Endothelial cell of umbilical vein (primary cell): ENCODE measurements around the gene SNAPIN. TPM values are rescaled to one million over a fixed set of nuclear protein-coding genes. Genes with fewer than 3 reads are reported as not detected.

Experiments
- BruUV-seq: library from RNA; stranded (reverse); fragments of 400-500 nt; replicated peaks from 2 replicates; lab custom pipeline; 2021; lab: Mats Ljungman, UMichigan
- CTCF ChIA-PET: fragments of 300-600, 350-600 bp; sonication (Branson Sonifier 250); formaldehyde crosslinking; loops from one replicate; lab custom pipeline; 2021; ENCODE audit warnings: antibody characterized with exemption, inconsistent platforms; lab: Charles Lee
- POLR2A ChIA-PET: fragments of 300-600, 350-600 bp; sonication (Branson Sonifier 250); formaldehyde crosslinking; loops from one replicate; lab custom pipeline; 2021; ENCODE audit warnings: antibody characterized with exemption, inconsistent platforms; lab: Charles Lee
- DNase-seq: peaks from one replicate; pipeline ENCODE4 v3.0.0-alpha.2; 2011; ENCODE audit warnings: low read depth, low spot score
- FAIRE-seq: peaks from 2 replicates; lab custom pipeline; 2011; peaks lifted over from hg19 to GRCh38; lab: Jason Lieb, UNC
- H2AFZ ChIP-seq: 2 replicates; pipeline ENCODE4 v1.6.0; 2012; ENCODE audit warnings: low read depth, low read length, control low read depth, inconsistent platforms
- H3K27ac ChIP-seq: 2 replicates; pipeline ENCODE4 v1.5.1; 2011; ENCODE audit warnings: low read depth, mild to moderate bottlenecking, control low read depth, low read length, moderate library complexity; ENCODE audit not compliant: insufficient read depth
- H3K27me3 ChIP-seq, 2 experiments: 2 replicates each; pipeline versions ENCODE4 v1.6.0 to v1.6.1; 2011; ENCODE audit warnings: low read length in 2 of 2, mixed read lengths in 1 of 2; ENCODE audit not compliant: control insufficient read depth in 2 of 2, insufficient read depth in 2 of 2
- H3K36me3 ChIP-seq, 2 experiments: 2 replicates in 1 of 2; 3 replicates in 1 of 2; pipeline ENCODE4 v1.5.1; 2011; ENCODE audit warnings: low read length in 2 of 2, mild to moderate bottlenecking in 1 of 2, moderate library complexity in 1 of 2; ENCODE audit not compliant: control insufficient read depth in 2 of 2, insufficient read depth in 2 of 2; ENCODE audit errors: extremely low read depth in 1 of 2
- H3K4me1 ChIP-seq: 3 replicates; pipeline ENCODE4 v1.5.1; 2011; ENCODE audit warnings: mild to moderate bottlenecking, low read length; ENCODE audit not compliant: control insufficient read depth, insufficient read depth; ENCODE audit errors: extremely low read depth
- H3K4me2 ChIP-seq: 2 replicates; pipeline ENCODE4 v1.6.1; 2011; ENCODE audit warnings: low read length, control low read depth, mixed read lengths; ENCODE audit not compliant: insufficient read depth
- H3K4me3 ChIP-seq, 3 experiments: fragments of 200-600 bp in 1 of 3; sonication (generic), shearing (Covaris generic) in 1 of 3; replicated peaks in 1 of 3; 2 replicates each; pipeline ENCODE4 v1.5.1; 2011 to 2016; ENCODE audit warnings: control low read depth in 3 of 3, low read length in 3 of 3, mild to moderate bottlenecking in 2 of 3, inconsistent platforms in 1 of 3, low read depth in 1 of 3, moderate library complexity in 1 of 3; ENCODE audit not compliant: insufficient read depth in 1 of 3
- H3K79me2 ChIP-seq: 2 replicates; pipeline ENCODE4 v1.6.0; 2012; ENCODE audit warnings: low read length, inconsistent platforms; ENCODE audit not compliant: control insufficient read depth, insufficient read depth
- H3K9ac ChIP-seq: replicated peaks from 2 replicates; pipeline ENCODE3; 2011; ENCODE audit warnings: low read length, control low read depth; ENCODE audit not compliant: insufficient read depth; ENCODE audit errors: extremely low read depth
- H3K9me1 ChIP-seq: replicated peaks from 3 replicates; pipeline ENCODE4 v1.6.0; 2011; ENCODE audit warnings: mild to moderate bottlenecking, low read length; ENCODE audit not compliant: control insufficient read depth, insufficient read depth; ENCODE audit errors: extremely low read depth
- H3K9me3 ChIP-seq: replicated peaks from 2 replicates; pipeline ENCODE4 v1.5.1; 2012; ENCODE audit warnings: low read length, inconsistent platforms; ENCODE audit not compliant: control insufficient read depth, insufficient read depth
- H4K20me1 ChIP-seq: replicated peaks from 2 replicates; pipeline ENCODE3; 2011; ENCODE audit warnings: mild to moderate bottlenecking, low read length; ENCODE audit not compliant: control insufficient read depth, insufficient read depth; ENCODE audit errors: extremely low read depth
- EZH2 ChIP-seq: IDR thresholded peaks from 2 replicates; pipeline ENCODE4 v1.6.1; 2012; ENCODE audit warnings: borderline replicate concordance, low read depth, mild to moderate bottlenecking, moderate library complexity, low read length, inconsistent platforms; ENCODE audit not compliant: severe bottlenecking
- FOS ChIP-seq: IDR thresholded peaks from 2 replicates; pipeline ENCODE4 v1.6.1; 2011; ENCODE audit warnings: mild to moderate bottlenecking, low read length, moderate library complexity, borderline replicate concordance; ENCODE audit not compliant: insufficient read depth
- GATA2 ChIP-seq: IDR thresholded peaks from 2 replicates; pipeline ENCODE4 v1.7.0; 2011; ENCODE audit warnings: low read depth, mild to moderate bottlenecking, moderate library complexity, mixed read lengths, low read length; ENCODE audit not compliant: insufficient read length, insufficient read depth
- JUN ChIP-seq: IDR thresholded peaks from 2 replicates; pipeline ENCODE4 v1.6.1; 2011; ENCODE audit warnings: borderline replicate concordance, low read depth; ENCODE audit not compliant: insufficient read length, insufficient read depth
- MYC ChIP-seq: IDR thresholded peaks from one replicate; pipeline ENCODE4 v1.6.1; 2011; ENCODE audit warnings: mild to moderate bottlenecking, low read depth, low read length
- POLR2A ChIP-seq: IDR thresholded peaks from 2 replicates; pipeline ENCODE4 v1.6.1; 2012; ENCODE audit warnings: low read depth, mild to moderate bottlenecking, control low read depth, low read length
- POLR2AphosphoS5 ChIP-seq: IDR thresholded peaks from 2 replicates; pipeline ENCODE4 v1.6.1; 2012; ENCODE audit warnings: low read depth, mild to moderate bottlenecking, control low read depth, low read length, moderate library complexity; ENCODE audit not compliant: insufficient read depth
- dilution Hi-C: fragments of 300-500 bp; cut with MboI; formaldehyde crosslinking; loops from one replicate; pipeline ENCODE4 v1.15.0; 2019; ENCODE audit warnings: low sequenced_read_pairs; ENCODE audit not compliant: extremely low pct_ligation_motif_present
- intact Hi-C: fragments of 100-400 bp; cut with micrococcal nuclease; formaldehyde crosslinking; loops from one replicate; pipeline ENCODE4 v1.10.0; 2022
- polyA plus RNA-seq, 4 experiments: library from polyadenylated mRNA; depleted of rRNA in 3 of 4; stranded (reverse) in 3 of 4; unstranded in 1 of 4; fragments of >200 nt; gene quantifications; 2 replicates each; pipeline versions ENCODE4 v1.2.1 to v1.2.3, GENCODE V29; 2011 to 2012; ENCODE audit warnings: missing spikeins in 1 of 4
- total RNA-seq: library from RNA; stranded (reverse); gene quantifications from 2 replicates; pipeline ENCODE4 v1.2.3, GENCODE V29; 2021
- TF ChIP-seq, protein P1 (sequence below): IDR thresholded peaks from 2 replicates; pipeline ENCODE4 v1.6.1; 2011; ENCODE audit not compliant: insufficient read depth, insufficient read length
- TF ChIP-seq, protein P2 (sequence below), 2 donors: IDR thresholded peaks; 1 replicate in 1 of 2; 2 replicates in 1 of 2; pipeline ENCODE4 v1.5.1; 2011; ENCODE audit warnings: low read length in 2 of 2, mild to moderate bottlenecking in 2 of 2, moderate library complexity in 2 of 2, control low read depth in 1 of 2, inconsistent platforms in 1 of 2, low read depth in 1 of 2; ENCODE audit not compliant: insufficient read depth in 1 of 2; ENCODE audit errors: extremely low read depth in 1 of 2

The SNAPIN gene
- total and polyA plus RNA-seq, 2 donors (not counting 3 experiments of a cell fraction or from before 2014, with no cell fraction given): 36.8 to 55.1 TPM

DNA sequence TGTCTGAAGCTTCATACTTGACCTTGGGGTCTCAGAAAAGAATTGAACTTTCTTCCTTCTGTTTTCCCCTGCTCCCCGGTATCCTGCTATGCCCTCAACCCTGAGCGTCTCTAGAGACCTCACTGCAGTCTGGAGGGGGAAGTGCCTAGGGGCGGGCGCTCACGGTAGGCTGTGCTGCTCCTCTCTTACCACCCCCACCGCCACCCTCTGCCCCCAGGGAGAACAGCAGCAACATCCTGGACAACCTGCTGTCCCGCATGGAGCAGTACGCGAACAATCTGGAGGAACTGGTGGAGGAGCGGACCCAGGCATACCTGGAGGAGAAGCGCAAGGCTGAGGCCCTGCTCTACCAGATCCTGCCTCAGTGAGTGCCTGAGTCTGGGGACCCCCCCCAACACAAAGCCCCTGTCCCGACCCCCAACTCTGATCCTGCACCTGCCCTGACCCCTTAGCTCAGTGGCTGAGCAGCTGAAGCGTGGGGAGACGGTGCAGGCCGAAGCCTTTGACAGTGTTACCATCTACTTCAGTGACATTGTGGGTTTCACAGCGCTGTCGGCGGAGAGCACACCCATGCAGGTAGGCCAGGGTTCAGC, 30.3 kb downstream of the SNAPIN start:
- H4K20me1 ChIP-seq: no peaks in the 10 kb centered on the region
- no peaks in the 10 kb centered on the region for H3K79me2 ChIP-seq
- H3K9me3 ChIP-seq: no peaks in the 10 kb centered on the region
- no peak overlapping the region for H3K27ac ChIP-seq
- no peak overlapping the region for H3K9ac ChIP-seq
- DNase-seq (no peak), FAIRE-seq (no peak)
- H3K4me1 ChIP-seq: no peaks in the 10 kb centered on the region
- H3K27me3 ChIP-seq: no peaks in the 10 kb centered on the region
- BruUV-seq: no TSS peak
- dilution Hi-C loops (no loop called here), intact Hi-C loops (no loop called here)
- H3K36me3 ChIP-seq: peaks cover 0 to 17% of the 10 kb centered on the region in 2 experiments
- no peak for TF ChIP-seq JUN
- TF ChIP-seq POLR2A: no peak
- no peak for TF ChIP-seq FOS
- no peak for TF ChIP-seq MYC
- TF ChIP-seq, protein P1, sequence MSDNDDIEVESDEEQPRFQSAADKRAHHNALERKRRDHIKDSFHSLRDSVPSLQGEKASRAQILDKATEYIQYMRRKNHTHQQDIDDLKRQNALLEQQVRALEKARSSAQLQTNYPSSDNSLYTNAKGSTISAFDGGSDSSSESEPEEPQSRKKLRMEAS: no peak
- TF ChIP-seq GATA2: no peak
- no peak for TF ChIP-seq EZH2
- TF ChIP-seq, protein P2, sequence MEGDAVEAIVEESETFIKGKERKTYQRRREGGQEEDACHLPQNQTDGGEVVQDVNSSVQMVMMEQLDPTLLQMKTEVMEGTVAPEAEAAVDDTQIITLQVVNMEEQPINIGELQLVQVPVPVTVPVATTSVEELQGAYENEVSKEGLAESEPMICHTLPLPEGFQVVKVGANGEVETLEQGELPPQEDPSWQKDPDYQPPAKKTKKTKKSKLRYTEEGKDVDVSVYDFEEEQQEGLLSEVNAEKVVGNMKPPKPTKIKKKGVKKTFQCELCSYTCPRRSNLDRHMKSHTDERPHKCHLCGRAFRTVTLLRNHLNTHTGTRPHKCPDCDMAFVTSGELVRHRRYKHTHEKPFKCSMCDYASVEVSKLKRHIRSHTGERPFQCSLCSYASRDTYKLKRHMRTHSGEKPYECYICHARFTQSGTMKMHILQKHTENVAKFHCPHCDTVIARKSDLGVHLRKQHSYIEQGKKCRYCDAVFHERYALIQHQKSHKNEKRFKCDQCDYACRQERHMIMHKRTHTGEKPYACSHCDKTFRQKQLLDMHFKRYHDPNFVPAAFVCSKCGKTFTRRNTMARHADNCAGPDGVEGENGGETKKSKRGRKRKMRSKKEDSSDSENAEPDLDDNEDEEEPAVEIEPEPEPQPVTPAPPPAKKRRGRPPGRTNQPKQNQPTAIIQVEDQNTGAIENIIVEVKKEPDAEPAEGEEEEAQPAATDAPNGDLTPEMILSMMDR (IDR thresholded peaks at IDR 0.05; ENCODE audit: extremely low read depth in 1 of 2, insufficient read depth in 1 of 2, low read depth in 1 of 2, low read length in 2 of 2): no peak
- no peak for TF ChIP-seq POLR2AphosphoS5
- POLR2A ChIA-PET: no interaction called here
- no peaks in the 10 kb centered on the region for H3K9me1 ChIP-seq
- H3K4me2 ChIP-seq: no peak overlapping the region
- H3K4me3 ChIP-seq: no peak overlapping the region
- CTCF ChIA-PET: no interaction called here
- no peak overlapping the region for H2AFZ ChIP-seq
